Mammary epithelial cell (primary cell): ENCODE measurements around the gene WDR49.

Experiments used
- EZH2 ChIP-seq: IDR thresholded peaks from 2 replicates; pipeline ENCODE4 v1.6.1; 2012; ENCODE audit warnings: low read length, inconsistent platforms, borderline replicate concordance
- TF ChIP-seq, protein P1 (sequence below), 2 donors: IDR thresholded peaks in 1 of 2; conservative IDR thresholded peaks in 1 of 2; 2 replicates each; pipeline ENCODE4 v1.5.1; 2011 to 2012; ENCODE audit warnings: inconsistent platforms in 2 of 2, low read length in 2 of 2, mild to moderate bottlenecking in 2 of 2, control low read depth in 1 of 2, low read depth in 1 of 2; ENCODE audit not compliant: insufficient read depth in 1 of 2; ENCODE audit errors: extremely low read depth in 1 of 2

GRCh38 chr3:167605871-167606270 is 47.9 kb downstream of the WDR49 start:
- TF ChIP-seq, protein P1, sequence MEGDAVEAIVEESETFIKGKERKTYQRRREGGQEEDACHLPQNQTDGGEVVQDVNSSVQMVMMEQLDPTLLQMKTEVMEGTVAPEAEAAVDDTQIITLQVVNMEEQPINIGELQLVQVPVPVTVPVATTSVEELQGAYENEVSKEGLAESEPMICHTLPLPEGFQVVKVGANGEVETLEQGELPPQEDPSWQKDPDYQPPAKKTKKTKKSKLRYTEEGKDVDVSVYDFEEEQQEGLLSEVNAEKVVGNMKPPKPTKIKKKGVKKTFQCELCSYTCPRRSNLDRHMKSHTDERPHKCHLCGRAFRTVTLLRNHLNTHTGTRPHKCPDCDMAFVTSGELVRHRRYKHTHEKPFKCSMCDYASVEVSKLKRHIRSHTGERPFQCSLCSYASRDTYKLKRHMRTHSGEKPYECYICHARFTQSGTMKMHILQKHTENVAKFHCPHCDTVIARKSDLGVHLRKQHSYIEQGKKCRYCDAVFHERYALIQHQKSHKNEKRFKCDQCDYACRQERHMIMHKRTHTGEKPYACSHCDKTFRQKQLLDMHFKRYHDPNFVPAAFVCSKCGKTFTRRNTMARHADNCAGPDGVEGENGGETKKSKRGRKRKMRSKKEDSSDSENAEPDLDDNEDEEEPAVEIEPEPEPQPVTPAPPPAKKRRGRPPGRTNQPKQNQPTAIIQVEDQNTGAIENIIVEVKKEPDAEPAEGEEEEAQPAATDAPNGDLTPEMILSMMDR (conservative IDR thresholded peaks at IDR 0.05 in 1 of 2, IDR thresholded peaks at IDR 0.05 in 1 of 2; ENCODE audit: extremely low read depth in 1 of 2, insufficient read depth in 1 of 2, low read depth in 1 of 2, low read length in 2 of 2) = no peak
- no peak for TF ChIP-seq EZH2
